Stimulated activated naive CD4-positive, alpha-beta T cell treated with Interleukin-2 at 50 U/mL for 16 hours (primary cell): ENCODE data around the gene CEP76.
"Not testable (repeated sequence)": the region's sequence is repeated elsewhere in the genome, so short reads cannot be mapped to it uniquely, and the experiment has no call there.

Experiments used
- DNase-seq: peaks from one replicate; lab custom pipeline; 2025; lab: John Stamatoyannopoulos, UW

Gene CEP76

DNA sequence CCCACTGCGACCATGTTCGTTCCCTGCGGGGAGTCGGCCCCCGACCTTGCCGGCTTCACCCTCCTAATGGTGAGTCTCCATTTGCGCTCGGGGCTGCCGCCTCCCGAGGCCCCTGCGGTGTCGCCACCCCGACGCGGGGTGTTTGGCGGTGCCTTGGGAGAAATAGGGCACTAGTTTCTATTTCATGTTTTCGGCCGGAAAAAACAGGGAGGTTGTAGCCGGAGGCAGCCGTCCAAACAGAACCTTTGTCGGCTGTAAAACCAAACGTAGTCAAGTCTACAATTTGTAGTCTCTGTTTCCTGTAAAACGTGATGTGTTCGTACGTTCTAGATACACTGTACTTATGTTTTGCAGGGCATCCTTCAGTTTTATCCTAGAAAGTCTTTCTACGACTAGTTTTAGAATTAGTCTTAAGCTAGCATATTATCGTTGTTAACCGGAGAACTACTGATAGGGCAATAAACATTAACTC lies 609 bp upstream of the CEP76 start:
- no peak for DNase-seq

DNA sequence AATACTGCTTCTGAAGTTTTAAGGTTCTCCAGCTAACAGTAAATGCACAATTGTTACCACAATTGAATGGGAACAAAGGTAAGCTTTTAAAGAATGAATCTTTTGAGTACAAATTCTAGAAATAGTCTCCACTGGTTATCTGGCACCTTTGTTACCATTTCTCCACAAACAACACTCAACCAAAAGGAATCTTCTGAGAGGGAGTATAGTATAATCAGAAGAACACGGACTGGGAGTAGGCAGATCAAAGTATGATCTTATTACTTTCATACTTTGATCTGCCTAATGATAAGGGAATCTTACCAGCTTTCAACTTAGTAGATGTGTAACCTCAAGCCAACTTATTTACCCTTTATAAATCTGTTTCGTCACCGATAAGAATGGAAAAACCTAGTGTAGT lies 1.4 kb downstream of the CEP76 start:
- no peak for DNase-seq

DNA sequence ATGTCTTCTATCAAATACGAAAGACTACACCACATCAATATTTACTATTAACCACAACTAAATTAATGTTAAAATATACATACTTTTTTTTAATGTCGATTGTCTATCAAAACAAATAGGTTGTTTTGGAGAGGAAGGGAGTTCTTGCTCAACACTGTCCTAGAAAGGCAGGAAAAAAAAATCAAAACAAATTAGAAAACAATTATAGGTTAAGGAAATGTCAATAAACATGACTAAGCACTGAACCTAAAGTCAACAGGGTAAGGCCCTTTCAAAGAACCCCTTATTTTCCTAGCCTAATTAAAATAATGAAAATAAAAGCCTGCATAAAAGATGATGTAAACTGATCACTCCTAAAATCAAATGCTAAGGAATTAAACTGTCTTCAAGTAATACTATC lies 2.8 kb downstream of the CEP76 start:
- DNase-seq = no peak

DNA sequence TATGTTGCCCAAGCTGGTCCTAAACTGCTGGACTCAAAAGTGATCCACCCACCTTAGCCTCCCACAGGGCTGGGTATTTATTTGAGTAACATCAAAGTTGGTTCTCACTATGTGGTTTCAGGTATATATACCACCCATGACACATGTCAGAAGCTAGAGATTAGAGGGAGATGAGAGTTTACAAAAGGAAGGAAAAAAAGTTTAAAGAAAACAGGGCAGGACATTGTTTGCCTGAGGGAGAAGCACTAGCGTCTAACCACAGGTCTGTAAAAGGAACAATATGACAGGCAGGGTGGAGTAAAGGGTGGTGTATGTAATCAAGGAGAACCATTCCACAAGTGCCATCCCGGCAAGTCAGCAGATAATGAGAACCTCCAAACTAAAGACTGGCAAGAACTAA lies 8.5 kb downstream of the CEP76 start:
- DNase-seq = no peak

DNA sequence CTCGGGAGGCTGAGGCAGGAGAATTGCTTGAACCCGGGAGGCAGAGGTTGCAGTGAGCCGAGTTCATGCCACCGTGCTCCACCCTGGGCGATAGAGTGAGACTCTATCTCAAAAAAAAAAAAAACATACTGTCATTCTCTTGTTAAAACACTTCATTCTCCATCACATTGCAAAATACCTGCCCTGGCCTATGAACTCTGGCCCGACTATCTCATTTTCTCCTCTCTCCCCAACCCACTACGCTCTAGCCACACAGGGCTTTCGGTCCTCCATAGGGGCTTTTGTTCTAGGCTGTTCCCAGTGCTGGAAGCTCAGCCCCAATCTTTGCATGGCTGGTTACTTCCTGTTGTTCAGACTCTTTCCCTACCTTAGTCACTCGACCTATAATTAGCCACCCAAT lies 10.3 kb downstream of the CEP76 start:
- no peak for DNase-seq

DNA sequence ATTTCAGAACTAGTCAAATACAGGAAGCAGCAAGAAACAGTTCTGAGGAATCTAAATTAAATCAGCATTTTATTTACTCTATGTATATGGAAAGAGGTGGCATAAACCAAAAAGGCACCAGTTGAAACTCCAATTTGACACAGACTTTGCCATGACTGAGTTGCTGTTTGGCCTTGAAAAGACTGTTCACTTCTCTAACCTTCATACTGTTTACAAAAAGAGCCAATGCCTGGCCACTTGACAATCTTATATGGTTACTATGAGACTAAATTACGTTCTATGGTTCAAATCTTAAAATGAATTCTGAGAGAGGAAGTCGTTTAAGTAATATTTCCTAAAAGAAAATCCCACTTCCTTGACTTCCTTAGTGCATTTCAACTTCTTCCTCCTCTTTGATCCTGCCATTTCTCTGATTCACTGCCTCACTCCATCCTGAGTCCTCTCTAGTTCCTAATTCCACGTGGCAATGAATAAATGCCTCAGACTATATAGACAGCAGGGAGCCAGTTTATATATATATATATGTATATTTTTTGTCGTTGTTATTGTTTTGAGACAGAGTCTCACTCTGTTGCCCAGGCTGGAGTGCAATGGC lies 13.2 kb downstream of the CEP76 start:
- no peak for DNase-seq

DNA sequence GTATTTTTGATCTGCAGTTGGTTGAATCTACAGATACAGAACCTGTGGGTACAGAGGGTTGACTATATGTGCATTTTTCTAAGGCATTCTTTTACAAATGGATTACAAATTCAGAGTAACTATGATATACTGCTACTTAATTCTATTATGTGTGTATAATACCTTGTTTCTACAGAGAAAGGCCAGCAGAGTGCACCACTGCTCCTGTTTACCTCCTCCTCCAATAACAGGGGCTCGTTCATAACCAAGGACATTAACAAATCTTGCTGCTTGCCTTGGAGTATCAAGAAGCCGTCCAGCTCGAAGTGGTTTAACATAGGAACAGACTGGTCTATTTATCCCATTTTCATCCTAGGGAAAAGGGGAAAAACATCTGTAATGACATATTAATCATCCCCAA lies 16.4 kb downstream of the CEP76 start:
- no peak for DNase-seq

DNA sequence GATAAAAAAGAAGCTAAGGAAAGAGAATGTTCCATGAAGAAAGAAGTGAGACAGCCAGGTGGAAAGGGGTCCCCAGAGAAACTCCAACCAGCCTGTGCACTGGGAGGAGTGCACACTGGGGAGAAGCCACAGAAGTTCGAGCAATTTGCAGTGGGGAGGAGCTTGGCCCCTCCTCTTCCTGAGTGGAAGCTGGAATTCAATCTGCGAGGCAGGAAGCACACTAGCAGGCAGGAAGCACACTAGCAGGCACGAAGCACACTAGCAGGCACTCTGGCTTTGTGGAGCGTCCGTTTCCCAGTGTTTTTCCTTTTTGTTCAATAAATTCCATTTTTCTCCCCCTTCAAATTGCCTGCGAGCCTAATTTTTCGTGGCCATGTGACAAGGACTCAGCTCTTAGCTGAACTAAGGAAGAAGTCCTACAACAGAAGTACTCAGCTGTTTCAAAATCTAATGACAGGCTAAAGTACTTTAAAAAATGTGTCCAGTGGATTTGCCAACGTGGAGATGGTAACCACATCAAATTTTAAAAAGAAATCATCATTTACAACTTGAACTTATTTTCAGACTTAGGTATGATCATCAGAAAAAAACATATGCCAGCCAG lies 23.2 kb downstream of the CEP76 start:
- DNase-seq = no peak

DNA sequence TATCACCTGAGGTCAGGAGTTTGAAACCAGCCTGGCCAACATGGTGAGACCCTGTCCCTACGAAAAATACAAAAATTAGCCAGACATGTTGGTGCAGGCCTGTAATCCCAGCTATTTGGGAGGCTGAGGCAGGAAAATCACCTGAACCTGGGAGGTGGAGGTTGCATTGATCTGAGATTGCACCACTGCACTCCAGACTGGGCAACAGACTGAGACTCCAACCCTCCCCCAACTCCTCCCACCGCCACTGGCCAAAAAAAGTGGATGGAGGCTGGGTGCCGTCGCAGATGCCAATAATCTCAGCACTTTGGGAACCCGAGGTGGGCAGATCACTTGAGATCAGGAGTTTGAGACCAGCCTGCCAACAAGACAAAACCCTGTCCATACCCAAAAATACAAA lies 34.5 kb downstream of the CEP76 start:
- no peak for DNase-seq

DNA sequence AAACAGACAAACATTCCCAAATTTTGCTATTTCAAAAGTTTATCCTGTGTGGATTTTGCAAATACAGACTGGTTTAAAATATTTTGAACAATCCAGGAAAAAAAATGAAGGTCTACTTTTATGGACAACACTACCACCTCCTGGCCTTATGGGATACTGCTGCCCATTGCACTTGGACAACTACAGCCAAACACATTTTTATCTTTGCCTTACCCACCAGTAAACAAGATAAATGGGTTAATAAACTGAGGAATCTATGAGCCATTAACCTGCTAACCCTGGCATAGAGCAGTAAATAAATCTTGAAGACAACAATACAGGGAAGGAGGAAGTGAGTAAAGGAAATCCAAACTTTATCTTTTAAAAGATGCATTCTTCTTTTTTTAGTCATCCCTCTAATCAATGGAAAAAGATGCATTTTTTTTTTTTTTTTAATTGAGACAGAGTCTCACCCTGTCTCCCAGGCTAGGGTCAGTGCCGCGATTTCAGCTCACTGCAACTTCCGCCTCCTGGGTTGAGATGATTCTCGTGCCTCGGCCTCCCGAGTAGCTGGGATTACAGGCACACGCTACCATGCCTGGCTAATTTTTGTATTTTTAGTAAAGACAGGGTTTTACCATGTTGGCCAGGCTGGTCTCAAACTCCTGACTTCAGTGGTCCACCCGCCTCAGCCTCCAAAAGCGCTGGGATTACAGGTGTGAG lies 42.5 kb downstream of the CEP76 start:
- DNase-seq = no peak

DNA sequence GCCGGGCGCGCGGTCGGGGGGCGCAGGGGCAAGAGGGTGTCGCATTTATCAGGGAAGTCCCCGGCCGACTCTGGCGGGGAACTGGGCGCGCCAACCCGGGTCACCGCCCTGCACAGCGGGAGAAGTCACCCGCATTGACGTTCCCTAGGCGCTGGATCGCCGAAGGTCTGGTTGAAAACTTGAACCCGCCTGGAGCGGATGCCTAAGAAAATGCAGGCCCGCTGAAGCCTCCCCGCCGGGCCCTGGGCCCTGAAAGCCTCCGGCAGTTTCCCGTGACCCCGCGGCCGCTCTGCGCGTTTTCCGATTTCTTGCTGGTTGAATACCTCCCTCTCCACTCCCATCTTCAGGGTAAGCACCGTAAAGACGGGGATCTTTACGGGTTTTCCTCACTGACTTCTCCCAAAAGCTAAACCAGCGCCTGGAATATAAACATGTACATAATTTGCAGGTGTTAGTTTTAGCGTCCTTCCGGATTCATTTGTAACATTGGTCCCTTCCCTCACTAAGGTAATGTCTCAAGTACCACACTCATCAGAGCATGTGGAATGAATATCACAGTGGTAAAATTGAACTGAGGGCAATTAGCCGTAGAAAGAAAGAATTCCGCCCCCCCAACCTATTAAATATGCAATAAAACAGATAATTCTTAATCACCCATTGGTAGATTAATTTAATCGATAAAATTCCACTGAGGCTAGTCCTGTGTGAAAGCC lies 43.9 kb downstream of the CEP76 start:
- DNase-seq = peak; percentile 11

DNA sequence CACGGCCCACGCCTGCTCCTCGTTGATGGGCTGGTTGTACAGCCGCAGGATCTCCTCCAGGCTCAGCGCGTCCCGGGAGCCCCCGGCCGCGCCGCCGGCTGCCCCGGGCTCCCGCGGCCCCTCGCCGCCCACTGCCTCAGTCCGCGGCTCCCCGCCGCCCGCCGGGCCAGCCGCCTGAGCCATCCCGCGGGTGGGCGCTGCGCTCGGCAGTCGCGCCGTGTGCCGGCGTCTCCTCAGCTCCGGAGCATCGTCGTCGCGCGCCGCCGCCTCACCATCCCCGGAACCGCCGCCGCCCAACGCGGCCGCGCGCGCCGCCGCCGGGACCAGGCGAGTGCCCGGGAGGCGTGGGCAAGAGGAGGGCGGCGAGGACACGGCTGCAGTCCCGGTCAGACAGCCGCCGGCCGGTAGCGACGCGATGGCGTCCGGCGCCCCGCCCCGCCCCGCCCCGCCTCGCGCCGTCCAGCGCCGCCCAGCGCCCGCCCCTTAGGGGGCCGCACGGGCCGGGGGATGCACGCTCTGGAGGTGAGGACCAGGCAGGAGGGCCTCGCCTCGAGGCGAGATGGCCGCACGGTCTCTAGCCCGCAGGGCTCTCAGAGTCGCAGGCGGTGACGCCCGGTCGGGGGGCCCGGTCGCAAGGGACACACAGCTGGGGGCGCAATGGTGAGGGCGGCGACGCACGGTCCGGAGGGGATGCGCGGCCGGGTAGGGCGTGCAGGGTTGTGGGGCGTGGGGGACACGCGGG lies 44.7 kb downstream of the CEP76 start, which contains the start of gene SPIRE1:
Gene SPIRE1 (minus strand): TSS at position 424 of the 742 bp plus-strand sequence. CDS start 241 bp downstream, at position 183.
- DNase-seq = no peak

DNA sequence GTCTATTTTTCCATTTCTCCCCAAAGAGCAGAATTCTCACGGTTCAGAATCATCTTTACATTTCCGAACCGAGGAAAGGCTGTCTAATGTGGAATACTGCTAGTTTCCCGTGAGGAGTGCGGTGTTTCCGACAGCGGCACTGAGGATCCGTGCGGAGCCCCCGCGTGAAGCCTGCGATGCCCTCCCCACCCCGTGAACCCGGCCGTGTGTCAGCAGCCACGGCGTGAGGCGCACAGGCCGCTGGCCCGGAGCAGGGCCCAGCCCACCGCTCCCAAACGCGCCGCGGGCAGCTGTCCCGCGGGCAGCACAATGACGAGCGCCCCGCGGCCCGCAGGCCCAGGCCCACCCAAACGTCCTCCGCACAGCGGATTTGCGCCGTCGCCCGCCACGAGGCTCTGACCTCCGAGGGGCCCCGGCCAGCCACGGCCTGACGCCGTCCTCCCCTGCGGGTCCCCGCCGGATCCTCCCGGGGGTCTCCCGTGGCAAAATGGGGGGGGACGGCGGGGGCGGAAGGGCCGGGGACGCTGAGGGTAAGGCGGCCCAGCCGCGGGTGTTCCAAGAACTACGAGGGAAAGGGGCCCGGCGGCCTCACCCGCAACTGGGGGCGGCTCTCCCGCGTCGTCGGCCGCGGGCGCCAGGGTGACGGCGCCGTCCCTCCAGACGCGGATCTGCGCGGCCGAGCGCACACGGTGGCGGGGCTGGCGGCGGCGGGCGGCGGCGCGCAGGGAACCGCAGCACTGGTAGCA lies 45.4 kb downstream of the CEP76 start:
- peak; percentile 8 for DNase-seq

DNA sequence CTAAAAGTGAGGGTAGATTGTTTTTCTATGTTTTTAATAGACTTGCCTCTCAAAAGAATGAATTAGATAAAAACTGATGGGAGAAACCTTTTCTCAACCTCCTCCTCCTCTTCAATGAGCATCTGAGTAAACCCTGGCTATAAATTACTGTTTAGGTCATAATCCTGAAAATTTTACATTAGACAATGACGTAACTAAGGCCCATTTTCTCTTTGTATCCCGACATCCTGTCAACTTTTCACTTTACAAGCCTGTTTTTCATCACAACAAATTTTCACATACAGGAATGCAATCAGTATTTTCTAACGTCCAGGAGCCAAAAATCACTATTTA lies 46.0 kb downstream of the CEP76 start:
- DNase-seq = no peak

DNA sequence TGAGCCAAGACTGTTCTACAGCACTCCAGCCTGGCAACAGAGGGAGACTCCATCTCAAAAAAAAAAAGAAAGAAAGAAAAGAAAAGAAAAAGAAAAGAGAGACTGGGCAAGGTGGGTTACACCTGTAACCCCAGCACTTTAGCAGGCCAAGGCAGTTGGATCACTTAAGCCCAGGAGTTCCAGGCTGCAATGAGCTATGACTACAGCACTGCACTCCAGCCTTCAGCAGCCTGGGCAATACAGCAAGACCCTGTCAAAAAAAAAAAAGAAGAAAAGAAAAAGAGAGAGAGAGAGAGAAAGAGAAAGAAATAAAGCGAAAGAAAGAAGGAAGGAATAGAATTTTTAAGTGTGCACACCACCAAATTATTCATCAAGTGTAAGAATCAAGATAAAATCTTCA lies 47.6 kb downstream of the CEP76 start:
- no peak for DNase-seq

DNA sequence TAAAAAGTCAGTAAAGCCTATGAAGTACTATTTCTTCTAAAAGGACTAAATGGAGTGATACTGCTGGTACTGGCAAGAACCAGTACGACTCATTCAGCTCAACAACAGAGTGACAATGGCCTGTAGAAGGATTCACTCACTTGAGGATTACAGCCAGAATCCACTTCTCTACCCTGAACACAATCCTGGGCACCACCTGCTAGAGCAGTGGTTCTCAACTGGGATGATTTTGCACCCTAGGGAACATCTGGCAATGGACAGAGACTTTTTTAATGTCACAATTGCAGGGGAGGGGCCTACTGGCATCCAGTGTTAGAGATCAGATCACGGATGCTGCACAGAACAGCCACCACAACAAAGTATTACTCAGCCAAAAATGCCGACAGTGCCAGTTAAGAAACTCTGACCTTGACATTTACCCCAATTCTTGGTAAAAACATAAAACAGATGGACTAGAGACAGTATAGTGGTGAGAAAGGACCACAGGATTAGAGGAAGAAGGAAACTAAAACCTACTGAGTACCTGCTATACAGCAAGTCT lies 49.6 kb downstream of the CEP76 start:
- DNase-seq = no peak

DNA sequence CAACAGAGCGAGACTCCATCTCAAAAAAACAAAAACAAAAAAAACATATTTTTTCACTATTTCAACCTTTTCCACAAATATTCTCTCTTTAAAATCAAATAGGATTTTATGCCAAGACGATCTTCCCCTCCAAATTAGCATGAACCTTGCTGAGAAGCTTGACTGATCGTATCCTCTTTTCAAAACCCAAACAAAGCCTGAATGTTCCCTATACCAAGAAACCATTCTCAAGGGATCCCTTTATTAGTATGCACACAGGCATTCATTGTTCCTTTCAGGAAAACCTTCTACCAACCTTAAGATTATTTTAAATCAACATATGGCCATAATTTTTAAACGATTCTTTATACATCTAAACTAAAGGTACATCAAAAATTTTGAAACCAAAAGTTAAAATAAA lies 50.9 kb downstream of the CEP76 start:
- DNase-seq = no peak

DNA sequence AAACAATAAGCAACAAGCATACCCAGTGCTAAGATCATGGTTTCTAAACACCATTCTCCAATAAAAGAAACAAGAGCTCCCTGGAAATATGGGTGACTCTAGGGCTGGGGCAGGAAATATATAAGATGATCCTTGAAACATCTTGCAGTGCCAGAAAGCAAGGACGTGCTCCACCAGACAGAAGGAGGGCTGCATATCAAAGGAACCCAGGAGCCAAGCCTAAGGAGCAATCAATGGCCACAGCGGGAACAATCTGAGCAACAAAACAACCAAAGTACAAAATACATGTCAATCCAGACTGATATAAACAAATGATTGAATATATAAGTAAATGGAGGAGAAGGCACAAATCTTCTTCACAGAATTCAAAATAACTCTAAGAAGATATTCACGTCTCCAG lies 54.8 kb downstream of the CEP76 start:
- no peak for DNase-seq

DNA sequence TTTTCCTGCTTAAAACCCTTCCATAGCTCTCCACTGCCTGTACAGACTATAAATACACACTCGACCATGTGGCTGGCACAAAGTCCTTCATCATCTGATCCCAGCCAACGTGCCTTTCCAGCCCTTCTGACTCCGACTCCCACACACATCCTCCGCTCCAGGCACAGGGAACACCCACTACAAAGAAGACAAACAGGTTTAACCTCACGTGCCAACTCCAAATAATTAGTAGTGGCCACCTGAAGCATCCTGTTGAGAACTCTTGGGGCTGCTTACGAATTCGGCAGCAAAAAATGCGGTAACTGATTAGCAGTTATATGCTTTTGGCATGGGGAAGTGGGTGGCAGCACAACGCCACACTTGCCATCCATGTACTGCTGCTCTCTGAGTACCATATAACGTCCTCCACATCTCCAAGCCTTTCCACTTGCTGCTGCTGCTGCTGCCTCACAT lies 56.7 kb downstream of the CEP76 start:
- no peak for DNase-seq

DNA sequence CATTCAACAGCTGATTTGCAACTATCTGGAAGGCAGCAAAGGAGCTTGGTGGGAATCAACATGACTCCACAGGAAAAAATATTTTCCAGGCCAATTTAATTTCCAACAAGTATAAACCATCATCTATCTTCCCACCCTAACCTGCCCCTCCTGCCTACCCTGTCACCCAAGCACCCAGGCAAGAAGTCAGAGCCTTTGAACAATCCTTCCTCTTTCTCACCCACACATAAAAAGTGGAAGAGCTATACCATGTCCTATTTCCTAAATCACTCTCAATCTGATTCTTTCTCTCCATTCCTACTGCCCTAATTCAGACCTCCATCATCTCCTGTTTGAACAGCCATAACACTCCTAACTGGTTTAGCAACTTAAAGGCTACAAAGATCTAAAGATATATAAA lies 57.3 kb downstream of the CEP76 start:
- no peak for DNase-seq

DNA sequence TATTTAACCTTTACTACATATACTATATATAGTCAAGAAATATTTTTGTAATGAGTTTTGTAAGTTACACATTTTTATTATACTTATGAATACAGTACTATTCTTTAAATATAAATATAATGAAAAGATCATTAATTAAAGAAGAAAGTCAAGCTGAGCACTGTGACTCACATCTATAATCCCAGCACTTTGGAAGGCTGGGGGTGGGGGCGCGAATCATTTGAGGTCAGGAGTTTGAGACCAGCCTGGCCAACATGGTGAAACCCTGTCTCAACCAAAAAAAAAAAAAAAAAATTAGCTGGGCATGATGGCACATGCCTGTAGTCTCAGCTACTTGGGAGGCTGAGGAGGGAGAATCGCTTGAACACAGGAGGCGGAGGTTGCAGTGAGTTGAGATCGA lies 58.8 kb downstream of the CEP76 start:
- DNase-seq = not testable (repeated sequence)
